HG02763 (cell line): Measurements from ENCODE around the gene MAP1B.

Experiments
- ATAC-seq: cut with Tn5 transposase; IDR thresholded peaks from one replicate; pipeline ENCODE4 v1.9.1; 2021; ENCODE audit warnings: mild to moderate bottlenecking, moderate library complexity; ENCODE audit not compliant: unreplicated experiment

MAP1B gene

DNA sequence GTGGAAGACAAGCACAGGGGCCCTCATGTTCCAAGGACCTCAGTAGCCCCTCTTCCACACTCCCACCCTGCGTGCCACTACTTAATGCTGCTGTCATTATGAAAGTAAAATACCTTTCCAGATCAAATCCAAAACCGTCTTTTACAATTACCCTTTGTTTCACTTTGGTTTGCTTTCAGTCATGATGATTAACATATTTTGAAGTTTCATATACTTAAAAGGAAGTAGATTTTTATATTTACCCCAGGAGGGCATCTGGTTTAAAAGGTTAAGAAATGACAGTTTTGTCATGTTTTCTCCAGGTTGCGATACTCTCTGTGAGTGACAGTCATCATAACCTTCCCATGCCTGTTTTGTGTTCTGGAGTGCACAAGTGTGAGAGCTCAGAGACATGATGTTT, 13.5 kb upstream of the MAP1B start:
- peak; percentile 67 for ATAC-seq

DNA sequence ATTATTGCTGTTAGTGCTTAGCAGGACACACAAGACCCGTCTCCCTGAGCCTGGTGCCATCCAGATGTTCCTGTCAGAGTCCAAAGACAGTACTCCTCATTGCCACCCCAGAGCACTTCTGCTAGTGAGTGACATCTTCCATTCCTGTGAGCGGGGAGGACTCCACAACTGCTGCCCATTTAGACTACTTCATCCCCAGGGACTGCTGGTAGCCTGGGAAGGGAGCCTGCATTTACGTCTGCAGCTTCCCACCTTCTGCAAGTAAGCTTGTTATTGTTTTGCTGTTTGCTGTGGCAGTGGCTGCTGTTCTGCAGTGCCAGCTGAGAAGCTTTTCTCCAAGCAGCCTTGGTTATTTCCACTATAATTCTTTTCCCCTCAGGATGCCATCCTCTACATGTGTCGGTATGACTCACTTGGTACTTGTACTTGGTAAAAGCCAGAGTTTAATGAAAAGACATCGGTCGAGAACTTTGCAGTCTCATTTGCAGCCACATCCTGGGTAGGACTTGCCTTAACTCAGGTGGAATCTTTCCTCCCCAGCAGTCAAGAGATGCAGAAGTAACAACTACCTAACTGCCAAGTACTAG, 10.6 kb upstream of the MAP1B start:
- no peak for ATAC-seq

DNA sequence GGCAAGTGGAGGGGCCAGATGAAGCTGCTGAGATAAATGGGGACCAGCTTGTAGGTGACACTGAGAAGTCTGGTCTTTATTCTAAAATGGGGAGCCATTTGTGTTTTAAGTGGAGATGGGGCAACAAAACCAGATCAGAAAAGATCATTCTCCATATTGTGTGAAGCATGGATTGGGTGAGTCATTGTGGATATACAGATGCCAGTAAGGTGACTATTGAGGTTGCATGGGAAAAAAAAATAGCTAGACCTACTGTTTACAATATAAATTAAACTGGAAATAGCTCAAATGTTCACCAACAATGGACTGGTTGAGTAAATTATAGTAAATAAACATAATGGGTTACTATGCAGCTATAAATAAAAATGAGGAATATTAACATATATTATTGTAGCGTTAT, 5.4 kb upstream of the MAP1B start:
- no peak for ATAC-seq

DNA sequence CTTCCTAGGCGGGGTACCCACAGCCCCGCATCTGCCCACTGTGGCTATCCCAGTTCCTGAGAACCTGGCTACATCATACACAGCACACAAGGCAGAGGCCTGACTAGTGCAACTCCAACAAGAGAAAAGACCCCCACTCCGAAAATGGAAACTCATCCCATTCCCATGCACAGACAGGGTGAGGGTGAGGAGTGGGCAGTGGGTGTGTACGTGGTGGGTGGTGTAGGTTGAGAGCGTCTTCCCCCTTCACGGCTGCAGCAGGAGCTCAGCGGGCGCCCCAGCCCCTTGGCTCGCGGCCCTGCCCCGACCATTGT, 501 bp upstream of the MAP1B start:
- ATAC-seq = no peak

DNA sequence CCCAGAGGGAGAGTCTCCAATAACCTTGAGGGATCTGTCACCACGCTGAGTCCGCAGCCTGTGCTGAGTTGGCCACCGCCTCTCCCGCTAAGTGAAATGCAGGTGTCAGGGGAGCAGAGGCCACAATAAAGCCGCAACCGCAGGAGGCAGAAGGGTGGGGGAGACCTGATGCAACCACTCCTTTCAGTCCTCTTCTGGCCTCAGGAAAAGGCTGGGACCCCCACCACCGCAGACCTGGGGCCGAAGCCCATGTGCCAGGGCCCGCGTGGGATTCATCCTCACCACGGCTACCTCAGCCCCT, 576 bp downstream of the MAP1B start:
- no peak for ATAC-seq

DNA sequence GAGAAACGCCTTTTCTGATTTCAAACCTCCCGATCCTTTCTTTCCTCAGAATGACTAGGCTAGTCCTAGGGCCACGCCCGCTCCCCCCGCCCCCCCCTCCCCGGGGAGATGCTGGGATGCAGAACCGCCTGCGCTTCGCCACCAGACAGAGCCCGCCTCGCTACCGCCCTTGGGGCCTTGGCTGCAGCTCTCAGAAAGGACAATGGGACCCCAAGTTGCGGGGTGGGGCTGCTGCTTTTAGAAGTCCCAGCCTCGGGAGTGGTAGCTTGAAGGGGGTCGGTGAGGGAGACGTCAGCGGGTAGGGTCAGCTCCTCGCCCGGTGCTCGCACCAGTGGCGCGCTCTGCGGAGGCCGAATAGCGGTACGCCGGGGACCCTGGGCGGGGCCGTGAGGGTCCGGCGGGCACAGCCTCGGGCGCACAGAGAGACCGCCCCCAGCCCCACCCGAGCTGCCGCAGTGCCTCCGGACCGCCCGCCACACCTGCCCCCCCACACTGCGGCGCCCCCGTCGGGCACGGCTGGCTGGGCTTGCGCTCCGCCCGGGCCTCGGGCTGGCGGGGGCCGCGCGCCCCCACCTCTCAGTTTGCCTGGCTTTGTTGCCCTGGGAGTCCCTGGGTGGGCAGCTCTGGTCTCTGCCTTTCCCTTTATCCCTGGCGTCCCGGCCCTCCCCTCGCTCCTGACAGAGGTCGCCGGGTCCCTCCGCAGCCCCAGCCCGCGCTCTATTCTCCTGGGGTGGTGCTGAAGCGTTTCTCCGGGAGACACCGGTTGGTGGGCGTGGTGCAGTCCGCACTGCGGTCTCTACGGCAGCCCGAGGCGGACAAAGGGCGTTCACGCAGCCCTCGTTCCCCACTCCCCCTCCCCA, 1.2 kb downstream of the MAP1B start:
- no peak for ATAC-seq

DNA sequence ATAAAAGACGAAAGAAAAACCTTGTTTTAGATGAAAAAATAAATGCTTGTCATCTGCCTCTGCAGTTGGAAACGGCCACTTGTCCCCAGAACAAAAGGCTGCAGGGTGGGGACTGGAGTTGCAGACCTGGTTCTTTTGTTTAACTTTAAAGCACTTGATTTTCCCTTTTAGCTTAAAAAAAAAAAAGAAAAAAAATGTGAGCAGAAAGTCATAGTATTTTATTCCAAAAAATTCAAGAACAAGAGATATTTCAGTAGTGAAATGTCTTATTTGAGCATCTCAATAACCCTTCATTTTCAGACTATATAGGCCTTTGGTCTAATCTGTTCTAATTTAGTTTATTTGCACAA, 1.8 kb downstream of the MAP1B start:
- ATAC-seq = no peak

DNA sequence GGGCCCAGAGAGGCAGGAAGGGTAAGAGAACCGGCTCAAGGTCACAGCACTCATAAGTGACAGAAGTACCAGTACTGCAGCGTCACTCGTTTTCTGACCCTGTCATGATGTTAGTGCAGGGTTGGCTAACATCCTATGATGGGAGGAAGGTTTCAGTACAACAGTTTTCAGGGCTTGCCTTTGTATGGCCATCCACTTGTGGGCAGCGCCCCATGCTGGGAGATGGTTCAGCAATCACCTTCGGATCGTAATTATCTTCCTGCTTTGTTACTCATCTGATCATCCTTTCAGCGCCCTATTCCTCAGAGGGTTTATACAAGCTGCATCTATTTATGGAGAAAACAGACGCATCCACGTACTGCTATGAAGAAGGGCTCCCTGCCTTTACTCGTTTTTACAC, 2.4 kb downstream of the MAP1B start:
- ATAC-seq = no peak

DNA sequence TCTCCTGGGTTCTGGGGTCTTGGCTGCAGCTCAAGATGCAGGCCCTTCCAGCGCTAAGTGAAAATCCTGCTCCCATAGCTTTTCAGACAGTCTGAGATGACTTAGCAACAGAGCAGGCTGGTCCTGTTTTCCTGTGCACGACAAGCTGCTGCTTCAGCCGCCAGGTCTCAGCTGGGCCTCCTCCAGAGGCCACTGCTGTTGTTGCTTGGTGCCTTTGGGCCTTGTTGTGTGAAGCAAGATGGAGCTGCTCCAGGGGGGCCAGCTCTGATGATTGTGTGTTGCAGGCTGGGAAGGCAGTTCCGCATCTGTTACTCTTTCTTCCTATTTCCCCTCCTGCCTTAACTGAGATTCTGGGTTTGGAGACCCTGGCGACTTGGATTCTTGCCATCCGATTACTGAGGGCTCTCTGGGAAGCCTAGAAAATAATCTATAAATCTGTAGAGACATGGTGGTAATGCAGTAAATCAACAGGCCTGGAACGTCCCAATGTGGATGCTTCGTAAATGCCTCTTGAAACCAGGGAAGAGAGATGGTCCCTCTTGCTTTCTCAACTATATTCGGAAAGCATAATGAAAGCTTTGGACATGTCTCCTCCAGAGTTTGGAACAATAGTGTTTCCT, 3.2 kb downstream of the MAP1B start:
- no peak for ATAC-seq

DNA sequence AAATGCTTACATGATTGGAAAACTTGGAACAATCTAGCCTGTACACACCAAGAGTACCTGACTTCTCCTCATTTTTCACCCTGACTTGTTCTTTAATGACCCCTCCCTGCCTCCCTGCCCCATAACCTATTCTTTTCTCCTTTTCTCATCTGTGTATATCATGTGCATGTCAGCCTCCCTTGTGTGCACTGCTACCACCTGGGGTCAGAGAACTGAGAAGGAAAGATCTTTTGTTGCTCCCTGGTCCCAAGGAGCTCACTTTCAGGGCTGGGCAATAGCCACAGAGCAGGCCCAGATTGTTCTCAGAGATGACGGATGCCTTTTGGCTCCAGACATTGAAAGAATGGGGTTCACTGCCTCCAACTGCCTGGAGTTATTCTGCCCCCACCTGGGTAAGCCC, 5.1 kb downstream of the MAP1B start:
- ATAC-seq = no peak

DNA sequence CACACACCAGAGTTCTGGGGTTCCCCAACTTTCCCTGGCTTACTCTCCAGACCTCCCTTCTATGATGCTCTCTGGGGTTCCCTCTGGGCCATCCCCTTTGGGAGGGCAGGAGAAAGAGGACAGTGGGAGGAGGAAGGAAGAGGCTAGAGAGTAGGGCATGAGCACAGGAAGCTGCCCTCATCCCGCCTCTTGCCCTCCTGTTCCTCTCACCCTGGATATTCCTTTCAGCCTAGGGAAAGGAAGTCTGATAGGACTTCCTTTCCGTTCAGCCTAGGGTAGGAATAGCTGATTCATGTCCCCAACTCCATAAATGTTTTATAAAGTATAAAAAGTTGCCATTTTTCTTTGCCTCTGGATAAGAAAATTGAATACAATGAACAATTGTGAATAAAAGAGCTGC, 7.4 kb downstream of the MAP1B start:
- ATAC-seq = no peak

DNA sequence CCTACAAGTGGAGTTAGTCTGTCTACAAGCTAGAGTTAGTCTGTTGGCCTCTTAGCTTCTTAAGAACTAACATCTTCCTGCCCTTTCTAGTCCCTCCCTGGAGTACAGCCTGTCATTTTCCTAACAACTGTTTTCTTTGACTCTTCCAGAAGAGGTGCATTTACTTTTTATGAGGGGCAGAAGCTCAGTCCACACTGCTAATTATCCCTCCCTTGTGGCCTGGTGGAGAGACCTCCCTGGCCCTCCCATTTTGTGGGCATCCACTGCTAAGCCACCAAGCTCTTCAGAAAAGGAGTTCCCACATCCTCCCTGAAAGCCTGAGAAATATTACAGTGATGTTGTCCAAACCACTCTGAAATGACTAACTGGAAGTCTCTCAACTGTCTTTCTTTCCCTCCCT, 8.0 kb downstream of the MAP1B start:
- no peak for ATAC-seq

DNA sequence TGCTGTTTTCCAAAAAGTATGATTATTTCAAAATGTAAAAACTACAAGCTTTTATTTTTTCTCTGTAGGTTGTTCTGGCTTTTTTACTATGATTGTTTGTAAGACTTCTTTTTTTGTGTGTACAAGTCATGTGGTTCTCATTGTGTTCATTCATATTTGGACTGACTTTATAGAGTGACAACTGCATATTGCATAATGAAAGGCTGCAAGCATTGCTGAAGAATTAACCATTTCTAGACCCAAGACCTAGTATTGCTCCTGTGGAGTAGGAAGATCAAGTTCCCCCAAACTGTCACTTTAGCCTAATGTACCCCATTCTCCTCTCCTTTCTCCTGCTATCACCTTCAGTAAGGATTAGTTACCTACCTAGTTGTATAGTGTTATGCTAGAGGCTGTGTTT, 10.0 kb downstream of the MAP1B start:
- no peak for ATAC-seq

DNA sequence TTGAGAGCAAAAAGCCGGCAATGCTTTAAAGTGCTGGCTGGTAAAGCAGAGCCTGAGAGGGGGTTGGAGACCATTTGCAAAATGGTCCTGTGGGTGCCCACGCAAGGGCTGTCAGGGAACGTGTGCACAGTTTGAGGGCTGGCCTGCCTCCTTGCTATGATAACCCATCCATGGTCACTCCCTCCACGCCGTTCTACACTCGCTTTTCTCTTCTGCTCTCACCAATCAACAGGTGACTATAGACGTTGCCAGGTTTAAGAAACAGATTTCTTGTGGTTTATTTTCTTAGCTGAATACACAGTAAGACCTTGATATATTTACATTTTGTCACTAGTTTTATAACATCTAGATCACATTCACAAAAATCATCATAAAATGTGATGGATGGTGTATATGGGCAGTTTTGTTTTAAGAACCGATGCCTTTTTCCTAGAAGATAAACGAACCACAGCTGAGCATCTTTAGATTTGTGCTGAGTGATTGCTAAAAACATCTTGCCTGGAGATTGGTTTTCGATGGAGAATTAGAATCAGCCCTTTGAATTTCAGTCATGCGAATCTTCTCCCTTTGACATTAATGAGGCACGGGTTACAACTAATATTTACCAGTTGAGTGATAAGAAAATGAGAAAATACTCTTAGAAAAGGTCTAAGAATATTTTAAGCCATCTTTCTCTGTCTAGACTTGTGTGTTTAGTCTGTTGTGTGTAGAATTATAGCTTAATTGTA, 13.9 kb downstream of the MAP1B start:
- ATAC-seq = no peak

DNA sequence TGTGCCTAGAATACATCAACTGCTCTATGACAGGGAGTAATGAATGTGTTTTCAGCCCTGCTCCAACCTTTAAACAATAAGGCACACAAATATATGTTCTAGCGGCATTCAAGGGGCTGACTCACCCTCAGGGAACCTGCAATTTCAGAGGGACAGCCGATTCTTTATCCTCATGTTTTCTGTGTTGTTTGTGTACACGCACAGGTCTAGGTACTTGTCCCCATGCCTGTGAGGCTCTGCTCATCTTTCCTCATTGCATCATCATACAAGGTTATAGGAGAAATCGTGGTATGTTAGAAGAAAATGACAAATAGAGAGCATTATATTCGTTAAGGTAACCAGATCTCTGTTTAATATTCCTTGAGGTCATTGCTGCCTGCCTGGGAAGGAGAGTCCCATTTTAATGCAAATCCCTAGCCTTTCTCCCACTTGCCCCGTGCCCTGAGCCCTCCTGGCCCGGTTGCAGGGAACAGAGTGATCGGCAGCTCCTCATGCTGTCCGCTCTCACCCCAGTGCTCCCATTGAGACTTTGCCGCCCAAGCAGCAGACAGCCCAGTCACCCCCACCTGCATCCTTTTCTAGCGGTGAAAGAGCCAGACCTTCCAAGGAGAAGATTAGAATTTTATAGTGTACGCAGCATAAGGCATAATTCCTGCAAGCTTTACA, 14.6 kb downstream of the MAP1B start:
- no peak for ATAC-seq

DNA sequence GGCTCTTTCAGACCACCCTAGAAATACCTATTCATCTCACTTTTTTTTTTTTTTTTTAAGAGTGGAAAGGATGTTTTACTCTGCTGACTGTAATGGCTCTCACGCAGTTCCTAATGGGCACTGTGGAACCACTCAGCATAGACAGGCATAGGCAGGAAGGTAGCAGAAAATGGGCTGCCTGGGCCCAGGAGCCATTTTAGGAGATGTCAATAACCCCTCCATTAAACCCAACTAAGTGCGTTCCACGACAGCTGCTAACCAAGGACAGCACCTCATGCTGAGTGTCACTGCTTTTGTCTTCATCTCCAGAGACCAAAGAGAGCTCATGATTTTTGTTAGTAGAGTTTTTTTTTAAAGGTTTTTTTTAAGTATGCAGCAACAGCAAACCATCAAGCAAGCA, 15.3 kb downstream of the MAP1B start:
- ATAC-seq = no peak

DNA sequence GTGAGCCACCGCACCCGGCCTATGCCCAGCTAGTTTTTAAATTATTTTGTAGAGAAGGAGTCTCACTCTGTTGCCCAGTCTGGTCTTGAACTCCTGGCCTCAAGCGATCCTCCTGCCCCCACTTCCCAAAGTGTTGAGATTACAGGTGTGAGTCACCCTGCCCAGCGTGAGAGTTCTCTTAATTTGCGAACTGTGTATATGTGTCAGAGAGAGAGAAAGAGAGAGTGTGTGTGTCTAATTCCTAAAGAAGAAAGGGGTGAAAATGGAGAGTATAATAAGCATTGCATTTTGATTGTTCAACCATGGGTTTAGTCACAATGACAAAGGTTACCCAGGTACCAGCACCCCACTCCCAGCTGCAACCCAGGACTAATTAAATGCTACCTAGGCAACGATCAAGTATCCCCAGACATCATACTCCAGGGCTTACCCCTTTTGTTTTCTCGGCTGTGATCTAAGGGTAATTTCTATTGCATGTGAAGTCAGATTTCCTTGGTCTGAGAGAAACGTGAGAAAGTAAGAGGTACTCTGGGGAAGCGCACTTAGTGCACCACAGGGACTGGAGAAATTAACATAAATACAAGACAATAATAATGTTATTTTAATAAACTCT, 16.6 kb downstream of the MAP1B start:
- no peak for ATAC-seq

DNA sequence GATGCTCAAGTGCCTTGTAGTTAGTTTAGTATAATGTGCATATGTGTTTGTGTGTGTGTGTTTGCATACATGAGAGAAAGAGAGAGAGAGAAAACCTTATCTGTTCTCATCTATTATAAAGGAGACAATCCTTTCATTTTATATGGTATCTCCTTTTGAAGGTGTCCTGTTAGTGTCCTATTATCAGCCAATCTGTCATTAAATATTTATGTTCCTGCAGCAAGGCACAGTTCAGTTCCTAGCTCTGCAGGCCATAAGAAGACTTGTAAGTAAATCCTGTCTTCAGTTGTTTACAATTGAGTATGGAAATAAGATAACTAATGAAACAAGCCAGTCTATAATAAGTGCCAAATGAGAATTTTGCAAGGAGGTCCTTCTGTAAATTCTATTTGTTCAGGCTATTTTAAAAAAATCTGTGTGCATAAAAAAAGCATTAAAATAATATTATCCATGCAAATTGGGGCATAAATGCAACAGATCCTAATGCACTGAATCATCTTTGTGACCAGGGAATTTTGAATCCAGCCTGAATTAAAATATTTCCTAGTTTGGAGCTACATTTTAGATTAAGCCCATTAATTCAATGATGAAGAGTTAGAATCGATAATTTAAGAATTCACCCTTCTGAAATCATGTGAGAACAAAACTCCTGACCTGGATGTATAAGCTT, 18.1 kb downstream of the MAP1B start:
- ATAC-seq = no peak

DNA sequence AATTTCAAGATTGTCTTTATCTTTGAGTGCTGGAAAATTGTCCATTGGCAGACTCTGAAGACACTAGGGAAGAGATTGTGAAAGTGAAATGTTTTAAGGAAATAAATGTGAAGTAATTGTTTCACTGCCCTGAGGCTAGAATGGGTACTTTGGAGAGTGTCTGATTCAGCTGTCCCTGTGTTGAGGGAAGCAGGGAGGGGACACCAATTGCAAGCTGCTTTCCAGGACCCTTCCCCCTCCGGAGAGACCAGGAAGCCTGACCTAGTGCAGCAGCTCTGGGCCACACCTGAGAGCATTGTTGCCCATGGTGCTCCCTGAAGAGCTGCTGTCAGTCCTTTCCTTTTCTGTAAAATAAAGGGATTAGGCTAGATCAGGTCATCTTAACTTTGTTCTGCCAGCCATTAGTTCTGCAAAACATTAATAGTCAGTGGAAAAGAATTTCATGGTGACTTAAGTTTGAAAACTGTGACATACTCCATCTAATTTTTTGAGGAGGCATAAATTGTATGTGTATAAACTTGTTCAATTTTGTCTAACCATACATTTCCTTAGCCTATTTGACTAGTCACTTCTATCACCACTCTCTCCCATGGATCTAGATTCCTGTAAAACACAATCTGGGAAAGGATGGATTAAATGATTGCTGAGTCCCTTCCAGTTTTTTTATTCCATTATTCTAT, 18.8 kb downstream of the MAP1B start:
- ATAC-seq = no peak

DNA sequence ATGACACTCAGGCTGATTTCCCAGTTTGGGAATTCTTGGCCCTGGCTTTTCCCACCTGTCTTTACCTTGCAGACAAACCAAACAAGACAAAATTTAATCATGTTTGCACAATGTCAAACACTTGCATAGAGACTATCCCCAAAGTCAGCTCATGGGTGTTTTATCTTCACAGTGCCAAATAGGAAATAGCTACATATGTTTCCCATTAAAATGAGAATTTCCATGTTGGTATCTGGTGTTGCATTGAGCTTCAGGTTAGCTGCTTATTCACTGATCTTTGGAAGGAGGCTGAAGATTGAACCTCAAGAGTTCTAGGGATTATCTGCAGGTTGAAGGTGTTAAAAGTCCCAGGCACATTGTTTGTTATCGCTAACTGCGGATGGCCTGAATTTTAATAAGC, 19.5 kb downstream of the MAP1B start:
- ATAC-seq = no peak
